ENCODE results near the gene NDUFS8. TPM values are rescaled to one million over a fixed set of nuclear protein-coding genes. Genes with fewer than 3 reads are reported as not detected.

The NDUFS8 gene
- total RNA-seq, 1 experiment from 2014 or later = 91.2 TPM

DNA sequence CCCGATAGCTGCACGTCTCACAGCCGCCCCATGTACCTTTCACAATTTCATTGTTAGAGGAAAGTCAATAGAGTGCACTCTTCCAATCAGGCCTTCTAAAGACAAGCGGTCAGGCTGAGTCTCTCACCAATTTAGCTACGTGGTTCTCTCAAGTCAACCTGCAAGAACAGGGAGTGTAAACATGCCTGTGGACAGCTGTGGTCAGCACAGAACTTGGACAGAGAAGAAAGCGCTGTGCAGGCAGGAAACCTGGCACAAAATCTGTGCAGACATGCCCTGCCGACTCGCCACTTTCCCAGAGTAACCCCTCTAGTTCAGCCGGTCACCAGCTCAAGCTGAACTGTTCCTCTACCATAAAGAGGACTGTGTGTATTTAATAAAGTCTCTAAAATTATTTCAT is 51.2 kb downstream of the NDUFS8 start:
- DNase-seq (ENCODE audit: low read depth, low spot score) = no peak
- in situ Hi-C loops (cut with HindIII; ENCODE audit: low pct_unique_long_range_greater_than_20kb, low sequenced_read_pairs) = no loop called here

DNA sequence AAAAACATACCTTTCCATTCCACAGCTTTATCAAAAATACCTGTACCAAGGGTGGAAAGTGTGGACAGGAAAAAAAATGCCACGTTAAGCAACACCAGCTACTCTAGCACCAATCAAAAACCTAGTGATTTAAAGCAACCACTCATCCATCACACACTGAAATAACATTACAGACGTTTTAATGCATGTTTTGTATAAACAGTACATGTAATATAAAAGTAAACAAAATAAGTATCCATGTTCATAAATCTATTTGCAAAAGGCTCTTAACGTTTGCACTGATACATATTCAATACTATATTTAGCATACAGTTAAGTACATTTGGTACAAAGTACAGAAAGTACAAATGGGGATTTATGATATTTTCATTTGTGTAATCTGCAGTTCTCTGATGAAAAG is 52.0 kb downstream of the NDUFS8 start:
- in situ Hi-C loops (cut with HindIII; ENCODE audit: low pct_unique_long_range_greater_than_20kb, low sequenced_read_pairs) = no loop called here
- no peak for DNase-seq (ENCODE audit: low read depth, low spot score)

DNA sequence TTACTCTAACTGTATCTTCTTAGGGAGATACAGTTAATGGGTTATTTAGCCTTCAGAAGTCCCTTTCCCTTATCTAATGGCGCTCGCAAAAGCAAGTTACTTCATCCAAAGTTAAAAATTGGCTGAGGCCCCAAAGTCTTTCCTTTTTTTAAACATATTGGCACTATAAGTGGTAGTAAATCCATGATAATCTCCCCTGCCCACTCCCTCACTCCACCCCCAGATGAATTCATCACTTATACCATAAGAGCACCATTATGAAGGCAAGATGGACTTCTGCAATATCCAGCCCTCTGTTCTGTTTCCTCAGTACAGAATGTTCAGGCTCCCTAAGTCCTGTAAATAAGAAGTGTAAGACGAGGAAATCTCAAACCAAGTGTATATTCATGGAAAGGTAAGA is 53.0 kb downstream of the NDUFS8 start:
- in situ Hi-C loops (cut with HindIII; ENCODE audit: low pct_unique_long_range_greater_than_20kb, low sequenced_read_pairs) = no loop called here
- DNase-seq (ENCODE audit: low read depth, low spot score) = no peak

Small RNAs within 50 kb of the gene (small RNA-seq; reads per million reads assigned to genes)
- 0 reads per million in 2 experiments for gene MIR6753

Other genes starting within 250 kb of the NDUFS8 start
- 9.1 TPM in 2 replicates for gene UNC93B1, start 26.6 kb upstream of the NDUFS8 start, total RNA-seq (2014; rRNA removed; shearing (Covaris generic))
- 2.4 and 3.5 TPM in 2 replicates for gene ALDH3B1, start 20.4 kb upstream of the NDUFS8 start, total RNA-seq (2014; rRNA removed; shearing (Covaris generic))
- 21.6 and 22.2 TPM in 2 replicates for gene TCIRG1, start 8.3 kb downstream of the NDUFS8 start, total RNA-seq (2014; rRNA removed; shearing (Covaris generic))
- gene CHKA, start 90.7 kb downstream of the NDUFS8 start, total RNA-seq (2014; rRNA removed; shearing (Covaris generic)) = 55.9 and 62.2 TPM in 2 replicates
- 14.7 and 16.5 TPM in 2 replicates for gene KMT5B, start 182.6 kb downstream of the NDUFS8 start, total RNA-seq (2014; rRNA removed; shearing (Covaris generic))
- 34.6 and 52.2 TPM in 2 replicates for gene C11orf24, start 241.3 kb downstream of the NDUFS8 start, total RNA-seq (2014; rRNA removed; shearing (Covaris generic))

Measured in SK-MEL-5 (cell line).